ENCODE results near the gene PLAAT4.
"Not testable (repeated sequence)": the region's sequence is repeated elsewhere in the genome, so short reads cannot be mapped to it uniquely, and the experiment has no call there.

PLAAT4 gene

GRCh38 chr11:63550156-63550700 is 13.6 kb downstream of the PLAAT4 start:
- not testable (repeated sequence) for H4K20me1 ChIP-seq (ENCODE audit: insufficient read depth, low read length); H3K4me2 ChIP-seq (ENCODE audit: insufficient read depth, low read length); H3K9ac ChIP-seq (ENCODE audit: low read depth, low read length); H3K36me3 ChIP-seq (ENCODE audit: insufficient read depth, low read length); H3K79me2 ChIP-seq (ENCODE audit: insufficient read depth, low read length); H3K4me3 ChIP-seq (ENCODE audit: low read depth in 1 of 2, low read length in 2 of 2); ATAC-seq (ENCODE audit: insufficient read depth, low read depth); H3K9me3 ChIP-seq (ENCODE audit: insufficient read depth, low read length, severe bottlenecking); H2AFZ ChIP-seq (ENCODE audit: low read depth, low read length); H3K27me3 ChIP-seq (ENCODE audit: insufficient read depth, low read length, poor library complexity); DNase-seq
- Histone ChIP-seq H3K4me1 (ENCODE audit: insufficient read depth, low read length) (peaks cover 47% of the 10 kb centered on the region), H3K27ac (ENCODE audit: low read length) (peak overlapping the region; percentile 55)

- H3K9me3 ChIP-seq (ENCODE audit: insufficient read depth, low read length, severe bottlenecking), result no peaks in the 10 kb centered on the region
- H3K27ac ChIP-seq (ENCODE audit: low read length), result peak overlapping the region; percentile 83
These were observed 14.7 kb downstream of the PLAAT4 start for GRCh38 chr11:63551091-63551888.

DNA sequence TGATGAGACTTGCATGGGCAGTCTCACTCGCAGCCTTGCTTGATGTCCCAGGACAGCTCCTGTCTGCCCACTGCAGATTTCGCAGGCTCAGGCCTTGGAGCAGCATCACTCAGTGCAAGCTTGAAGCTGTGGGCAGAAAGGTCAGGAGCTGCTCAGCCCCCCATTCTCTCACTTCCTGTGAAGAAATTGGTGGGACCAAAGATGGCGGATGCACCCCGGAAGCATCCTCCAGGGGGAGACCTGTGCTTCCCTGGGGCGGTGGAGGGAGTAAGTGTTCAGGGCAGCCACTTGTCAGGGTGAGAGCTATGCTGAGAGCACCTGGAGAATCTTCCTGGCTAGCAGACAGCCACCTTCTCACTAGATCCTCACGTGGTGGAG is 15.3 kb downstream of the PLAAT4 start:
- DNase-seq (peak; percentile 34), ATAC-seq (ENCODE audit: insufficient read depth, low read depth) (no peak)
- H3K79me2 ChIP-seq (ENCODE audit: insufficient read depth, low read length), result no peaks in the 10 kb centered on the region
- peak overlapping the region in 1 of 2 experiments; percentile 50; a peak in 2 of 4 replicates for H3K4me3 ChIP-seq (ENCODE audit: low read depth in 1 of 2, low read length in 2 of 2)
- peak overlapping the region; percentile 45 for H3K9ac ChIP-seq (ENCODE audit: low read depth, low read length)
- H3K27ac ChIP-seq (ENCODE audit: low read length), result peak overlapping the region; percentile 83
- peak overlapping the region; percentile 66 for H2AFZ ChIP-seq (ENCODE audit: low read depth, low read length)
- no peaks in the 10 kb centered on the region for H3K27me3 ChIP-seq (ENCODE audit: insufficient read depth, low read length, poor library complexity)
- H3K4me1 ChIP-seq (ENCODE audit: insufficient read depth, low read length), result peaks cover 47% of the 10 kb centered on the region
- no peaks in the 10 kb centered on the region for H3K36me3 ChIP-seq (ENCODE audit: insufficient read depth, low read length)
- no peaks in the 10 kb centered on the region for H3K9me3 ChIP-seq (ENCODE audit: insufficient read depth, low read length, severe bottlenecking)
- H3K4me2 ChIP-seq (ENCODE audit: insufficient read depth, low read length), result peak overlapping the region; percentile 63
- H4K20me1 ChIP-seq (ENCODE audit: insufficient read depth, low read length), result no peaks in the 10 kb centered on the region
- no peak for TF ChIP-seq EZH2 (IDR thresholded peaks at IDR 0.05; ENCODE audit: borderline replicate concordance, low read depth, low read length, severe bottlenecking)
- TF ChIP-seq, protein P1, sequence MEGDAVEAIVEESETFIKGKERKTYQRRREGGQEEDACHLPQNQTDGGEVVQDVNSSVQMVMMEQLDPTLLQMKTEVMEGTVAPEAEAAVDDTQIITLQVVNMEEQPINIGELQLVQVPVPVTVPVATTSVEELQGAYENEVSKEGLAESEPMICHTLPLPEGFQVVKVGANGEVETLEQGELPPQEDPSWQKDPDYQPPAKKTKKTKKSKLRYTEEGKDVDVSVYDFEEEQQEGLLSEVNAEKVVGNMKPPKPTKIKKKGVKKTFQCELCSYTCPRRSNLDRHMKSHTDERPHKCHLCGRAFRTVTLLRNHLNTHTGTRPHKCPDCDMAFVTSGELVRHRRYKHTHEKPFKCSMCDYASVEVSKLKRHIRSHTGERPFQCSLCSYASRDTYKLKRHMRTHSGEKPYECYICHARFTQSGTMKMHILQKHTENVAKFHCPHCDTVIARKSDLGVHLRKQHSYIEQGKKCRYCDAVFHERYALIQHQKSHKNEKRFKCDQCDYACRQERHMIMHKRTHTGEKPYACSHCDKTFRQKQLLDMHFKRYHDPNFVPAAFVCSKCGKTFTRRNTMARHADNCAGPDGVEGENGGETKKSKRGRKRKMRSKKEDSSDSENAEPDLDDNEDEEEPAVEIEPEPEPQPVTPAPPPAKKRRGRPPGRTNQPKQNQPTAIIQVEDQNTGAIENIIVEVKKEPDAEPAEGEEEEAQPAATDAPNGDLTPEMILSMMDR (IDR thresholded peaks at IDR 0.05; ENCODE audit: borderline replicate concordance, extremely low read depth, low read length, poor library complexity, severe bottlenecking), result peak; percentile 24

More at GRCh38 chr11:63551091-63551888, 14.7 kb downstream of the PLAAT4 start:
- TF ChIP-seq, protein P1 (IDR thresholded peaks at IDR 0.05; ENCODE audit: borderline replicate concordance, extremely low read depth, low read length, poor library complexity, severe bottlenecking), result no peak
- TF ChIP-seq EZH2 (IDR thresholded peaks at IDR 0.05; ENCODE audit: borderline replicate concordance, low read depth, low read length, severe bottlenecking), result no peak
- H3K36me3 ChIP-seq (ENCODE audit: insufficient read depth, low read length), result no peaks in the 10 kb centered on the region
- no peaks in the 10 kb centered on the region for H3K79me2 ChIP-seq (ENCODE audit: insufficient read depth, low read length)
- H3K9ac ChIP-seq (ENCODE audit: low read depth, low read length), result peak overlapping the region; percentile 45
- peak overlapping the region in 1 of 2 experiments; percentile 50; a peak in 2 of 4 replicates for H3K4me3 ChIP-seq (ENCODE audit: low read depth in 1 of 2, low read length in 2 of 2)
- H4K20me1 ChIP-seq (ENCODE audit: insufficient read depth, low read length), result no peaks in the 10 kb centered on the region
- H2AFZ ChIP-seq (ENCODE audit: low read depth, low read length), result peak overlapping the region; percentile 66
- H3K27me3 ChIP-seq (ENCODE audit: insufficient read depth, low read length, poor library complexity), result no peaks in the 10 kb centered on the region
- H3K4me2 ChIP-seq (ENCODE audit: insufficient read depth, low read length), result peak overlapping the region; percentile 63
- DNase-seq (peak; percentile 80), ATAC-seq (ENCODE audit: insufficient read depth, low read depth) (peak; percentile 38)
- peaks cover 47% of the 10 kb centered on the region for H3K4me1 ChIP-seq (ENCODE audit: insufficient read depth, low read length)

- Histone ChIP-seq H3K36me3 (ENCODE audit: insufficient read depth, low read length) (no peaks in the 10 kb centered on the region), H3K9ac (ENCODE audit: low read depth, low read length) (0 out of 2 replicates have a peak overlapping the region, but pooled peaks have one; percentile 6), H3K4me3 (ENCODE audit: low read depth in 1 of 2, low read length in 2 of 2) (no peak overlapping the region), H4K20me1 (ENCODE audit: insufficient read depth, low read length) (no peaks in the 10 kb centered on the region), H3K9me3 (ENCODE audit: insufficient read depth, low read length, severe bottlenecking) (no peaks in the 10 kb centered on the region), H3K27ac (ENCODE audit: low read length) (peak overlapping the region; percentile 79), H3K4me2 (ENCODE audit: insufficient read depth, low read length) (peak overlapping the region; percentile 49; the same call in 1 of the 2 replicates), H3K79me2 (ENCODE audit: insufficient read depth, low read length) (no peaks in the 10 kb centered on the region), H3K27me3 (ENCODE audit: insufficient read depth, low read length, poor library complexity) (no peaks in the 10 kb centered on the region), H2AFZ (ENCODE audit: low read depth, low read length) (no peak overlapping the region), H3K4me1 (ENCODE audit: insufficient read depth, low read length) (peaks cover 47% of the 10 kb centered on the region)
- no peak for ATAC-seq (ENCODE audit: insufficient read depth, low read depth)
- no peak for TF ChIP-seq EZH2 (IDR thresholded peaks at IDR 0.05; ENCODE audit: borderline replicate concordance, low read depth, low read length, severe bottlenecking)
- TF ChIP-seq, protein P1 (IDR thresholded peaks at IDR 0.05; ENCODE audit: borderline replicate concordance, extremely low read depth, low read length, poor library complexity, severe bottlenecking), result no peak
- no peak for DNase-seq
These were observed 16.3 kb downstream of the PLAAT4 start for GRCh38 chr11:63552921-63553320.
